Skeletal muscle satellite cell (primary cell): Measurements from ENCODE around the gene DGKB.

Source experiments
- H3K27me3 ChIP-seq: 2 replicates; pipeline ENCODE4 v1.7.0; 2013; ENCODE audit warnings: low read length; ENCODE audit not compliant: control insufficient read depth, insufficient read depth
- H3K36me3 ChIP-seq: 2 replicates; pipeline ENCODE4 v1.7.0; 2013; ENCODE audit warnings: mild to moderate bottlenecking, control low read depth, low read length; ENCODE audit not compliant: insufficient read depth
- H3K4me1 ChIP-seq: 2 replicates; pipeline ENCODE4 v1.7.0; 2013; ENCODE audit warnings: low read length; ENCODE audit not compliant: control insufficient read depth, insufficient read depth
- H3K4me2 ChIP-seq: 2 replicates; pipeline ENCODE4 v1.7.0; 2013; ENCODE audit warnings: mild to moderate bottlenecking, low read length
- H3K4me3 ChIP-seq: 2 replicates; pipeline ENCODE4 v1.7.0; 2013; ENCODE audit warnings: low read length
- H3K9ac ChIP-seq: 2 replicates; pipeline ENCODE4 v1.7.0; 2013; ENCODE audit warnings: mild to moderate bottlenecking, low read depth, low read length, moderate library complexity
- H3K9me3 ChIP-seq: replicated peaks from 2 replicates; pipeline ENCODE4 v1.7.0; 2013; ENCODE audit warnings: mild to moderate bottlenecking, control low read depth, low read length

DGKB gene

DNA sequence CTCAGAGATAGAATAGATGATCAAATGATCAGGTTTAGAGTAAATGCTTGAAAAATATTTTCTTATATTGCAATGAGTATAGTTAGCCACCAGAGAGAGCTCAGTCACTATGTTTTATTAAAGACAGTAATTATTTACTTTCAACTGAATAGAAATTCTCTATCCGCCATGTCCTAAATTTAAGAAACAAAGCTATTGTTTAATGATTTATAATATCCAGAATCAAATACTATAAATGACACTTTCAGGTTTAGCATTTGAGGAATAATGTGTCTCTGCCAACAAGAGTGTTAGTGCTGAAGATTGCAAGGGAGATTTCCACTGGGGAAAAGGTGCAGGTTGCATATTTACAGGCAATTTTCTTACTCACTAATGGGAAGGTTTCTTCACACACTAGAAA is 184.7 kb downstream of the DGKB start:
- no peak overlapping the region for H3K4me3 ChIP-seq

GRCh38 chr7:14717169-14717568 is 185.4 kb downstream of the DGKB start:
- H3K9me3 ChIP-seq: no peaks in the 10 kb centered on the region
- no peak overlapping the region for H3K4me2 ChIP-seq
- H3K27me3 ChIP-seq: no peaks in the 10 kb centered on the region
- H3K9ac ChIP-seq: no peak overlapping the region
- H3K36me3 ChIP-seq: no peaks in the 10 kb centered on the region
- no peak overlapping the region for H3K4me3 ChIP-seq
- H3K4me1 ChIP-seq: no peaks in the 10 kb centered on the region

More for the DNA sequence above, 184.7 kb downstream of the DGKB start:
- Histone ChIP-seq H3K9ac (no peak overlapping the region), H3K27me3 (no peaks in the 10 kb centered on the region), H3K4me2 (no peak overlapping the region), H3K9me3 (no peaks in the 10 kb centered on the region), H3K36me3 (no peaks in the 10 kb centered on the region), H3K4me1 (no peaks in the 10 kb centered on the region)

- Histone ChIP-seq H3K4me3 (no peak overlapping the region), H3K27me3 (no peaks in the 10 kb centered on the region), H3K36me3 (no peaks in the 10 kb centered on the region), H3K4me1 (no peaks in the 10 kb centered on the region), H3K9me3 (no peaks in the 10 kb centered on the region), H3K9ac (no peak overlapping the region), H3K4me2 (no peak overlapping the region)
Observed at GRCh38 chr7:14714161-14714728, 188.3 kb downstream of the DGKB start.

- no peaks in the 10 kb centered on the region for H3K36me3 ChIP-seq
- no peak overlapping the region for H3K4me3 ChIP-seq
- no peaks in the 10 kb centered on the region for H3K4me1 ChIP-seq
- H3K9ac ChIP-seq: no peak overlapping the region
- no peaks in the 10 kb centered on the region for H3K27me3 ChIP-seq
- no peaks in the 10 kb centered on the region for H3K9me3 ChIP-seq
- H3K4me2 ChIP-seq: no peak overlapping the region
Observed at GRCh38 chr7:14698239-14698638, 204.3 kb downstream of the DGKB start.

DNA sequence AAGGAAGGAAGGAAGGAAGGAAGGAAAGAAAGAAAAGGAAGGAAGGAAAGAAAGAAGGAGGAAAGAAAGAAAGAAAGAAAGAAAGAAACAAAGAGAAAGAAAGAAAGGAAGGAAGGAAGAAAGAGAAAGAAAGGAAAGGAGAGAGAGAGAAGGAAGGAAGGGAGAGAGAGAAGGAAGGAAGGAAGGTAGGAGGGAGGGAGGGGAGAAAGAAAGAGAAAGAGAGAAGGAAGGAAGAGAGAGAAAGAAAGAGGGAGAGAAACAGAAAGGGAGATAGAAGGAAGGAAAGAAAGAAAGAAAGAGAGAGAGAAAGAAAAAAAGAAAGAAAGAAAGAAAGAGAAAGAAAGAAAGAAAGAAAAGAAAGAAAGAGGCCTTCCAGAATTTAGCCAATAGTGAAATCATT is 204.9 kb downstream of the DGKB start:
- Histone ChIP-seq H3K4me1 (no peaks in the 10 kb centered on the region), H3K9ac (no peak overlapping the region), H3K4me3 (no peak overlapping the region), H3K36me3 (no peaks in the 10 kb centered on the region), H3K4me2 (no peak overlapping the region), H3K27me3 (no peaks in the 10 kb centered on the region), H3K9me3 (no peaks in the 10 kb centered on the region)

DNA sequence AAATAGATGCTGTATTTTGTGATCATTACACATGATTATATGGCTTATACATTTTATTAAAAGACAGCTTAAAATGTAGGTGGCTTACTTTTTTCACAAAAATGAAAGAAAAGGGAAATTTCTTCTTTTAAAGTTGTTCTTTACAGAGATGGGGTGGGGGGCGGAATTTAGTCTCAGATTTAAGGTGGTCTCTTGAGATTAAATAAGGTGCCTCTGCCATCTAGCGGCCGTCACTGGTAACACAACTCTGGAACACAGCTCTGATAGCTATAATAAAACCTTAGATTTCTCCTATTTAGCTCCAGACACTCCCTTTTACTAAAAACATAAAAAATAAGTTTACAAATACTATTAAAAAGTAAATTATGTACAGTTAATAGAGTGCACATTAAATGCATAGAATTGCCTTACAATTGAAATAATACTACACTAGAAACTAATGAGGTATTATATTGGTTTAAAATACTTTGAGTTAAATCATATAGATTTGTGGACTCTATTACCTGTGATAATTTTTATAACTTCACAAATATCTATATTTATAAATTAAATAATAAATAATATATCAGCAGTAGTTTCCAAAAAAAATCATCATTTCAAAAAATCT is 210.9 kb downstream of the DGKB start:
- no peak overlapping the region for H3K9ac ChIP-seq
- H3K4me1 ChIP-seq: no peaks in the 10 kb centered on the region
- no peak overlapping the region for H3K4me2 ChIP-seq
- no peaks in the 10 kb centered on the region for H3K9me3 ChIP-seq
- no peak overlapping the region for H3K4me3 ChIP-seq
- peaks cover 2% of the 10 kb centered on the region for H3K27me3 ChIP-seq
- no peaks in the 10 kb centered on the region for H3K36me3 ChIP-seq

DNA sequence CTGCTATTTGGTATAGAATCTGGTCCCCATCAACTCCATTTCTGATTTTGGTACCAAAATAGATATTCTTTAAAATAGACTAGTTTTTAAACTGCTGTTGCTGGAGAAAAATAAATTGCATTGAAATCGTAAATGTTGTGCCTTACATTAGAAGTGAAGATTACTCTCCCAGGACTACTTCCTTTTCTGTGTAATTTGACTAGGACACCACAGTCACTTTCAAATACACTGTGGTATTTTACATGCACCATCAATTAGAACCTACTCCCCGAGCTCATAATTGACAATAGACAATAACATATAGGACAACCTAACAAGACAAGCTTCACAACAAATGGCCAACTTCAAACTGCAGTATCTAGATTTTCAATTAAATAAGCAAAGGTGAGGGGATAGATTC is 211.5 kb downstream of the DGKB start:
- Histone ChIP-seq H3K27me3 (peaks cover 2% of the 10 kb centered on the region), H3K9me3 (no peaks in the 10 kb centered on the region), H3K4me1 (no peaks in the 10 kb centered on the region), H3K4me2 (no peak overlapping the region), H3K4me3 (no peak overlapping the region), H3K36me3 (no peaks in the 10 kb centered on the region), H3K9ac (no peak overlapping the region)

DNA sequence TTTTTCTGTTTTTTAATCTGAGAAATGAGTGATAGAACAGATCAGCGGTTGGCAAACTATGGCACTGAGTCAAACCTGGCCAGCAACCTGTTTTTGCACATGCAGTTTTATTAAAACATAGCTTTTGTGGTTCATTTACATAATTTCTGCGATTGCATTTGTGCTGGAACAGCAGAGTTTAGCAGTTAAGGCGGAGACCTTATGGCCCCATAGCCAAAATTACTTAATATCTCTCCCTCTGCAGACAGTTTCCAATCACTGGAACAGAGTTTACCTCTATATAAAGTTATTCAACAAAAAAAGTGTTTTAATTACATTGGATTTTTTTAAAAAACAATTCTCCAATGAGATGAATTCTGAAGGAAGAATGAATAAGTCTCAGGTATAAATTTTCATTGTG is 212.1 kb downstream of the DGKB start:
- Histone ChIP-seq H3K9me3 (no peaks in the 10 kb centered on the region), H3K36me3 (no peaks in the 10 kb centered on the region), H3K27me3 (peaks cover 2% of the 10 kb centered on the region), H3K4me3 (no peak overlapping the region), H3K4me2 (no peak overlapping the region), H3K4me1 (no peaks in the 10 kb centered on the region), H3K9ac (no peak overlapping the region)

GRCh38 chr7:14690075-14690474 is 212.5 kb downstream of the DGKB start:
- no peaks in the 10 kb centered on the region for H3K4me1 ChIP-seq
- H3K4me2 ChIP-seq: no peak overlapping the region
- H3K36me3 ChIP-seq: no peaks in the 10 kb centered on the region
- H3K9me3 ChIP-seq: no peaks in the 10 kb centered on the region
- no peak overlapping the region for H3K4me3 ChIP-seq
- H3K9ac ChIP-seq: no peak overlapping the region
- H3K27me3 ChIP-seq: peaks cover 2% of the 10 kb centered on the region

DNA sequence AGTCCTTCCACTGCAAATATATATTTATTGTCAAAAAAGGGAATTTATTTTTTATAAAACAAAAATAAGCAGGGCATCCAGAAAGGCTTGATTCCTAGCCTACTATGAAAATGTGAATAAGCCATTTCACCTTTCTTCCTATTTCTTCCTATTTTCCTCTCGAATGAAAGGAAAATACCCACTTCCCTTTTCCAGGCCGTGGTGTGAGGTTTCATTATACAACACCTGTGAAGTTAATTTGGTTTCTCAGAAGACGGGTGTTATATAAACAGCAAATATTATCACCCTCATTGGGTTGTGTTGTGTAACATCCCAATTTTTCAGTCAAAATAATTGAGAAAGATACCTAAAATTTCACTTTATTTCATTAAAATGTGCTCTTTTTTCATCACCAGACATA is 214.3 kb downstream of the DGKB start:
- Histone ChIP-seq H3K4me2 (peak overlapping the region; percentile 17), H3K9ac (no peak overlapping the region), H3K9me3 (no peaks in the 10 kb centered on the region), H3K4me3 (no peak overlapping the region), H3K36me3 (no peaks in the 10 kb centered on the region), H3K4me1 (no peaks in the 10 kb centered on the region), H3K27me3 (peaks cover 2% of the 10 kb centered on the region)

- Histone ChIP-seq H3K4me1 (no peaks in the 10 kb centered on the region), H3K4me2 (peak overlapping the region; percentile 17), H3K9ac (no peak overlapping the region), H3K4me3 (no peak overlapping the region), H3K27me3 (peaks cover 2% of the 10 kb centered on the region), H3K9me3 (no peaks in the 10 kb centered on the region), H3K36me3 (no peaks in the 10 kb centered on the region)
Observed at GRCh38 chr7:14687777-14688176, 214.8 kb downstream of the DGKB start.

- Histone ChIP-seq H3K4me3 (no peak overlapping the region), H3K4me1 (no peaks in the 10 kb centered on the region), H3K9me3 (no peaks in the 10 kb centered on the region), H3K9ac (no peak overlapping the region), H3K4me2 (no peak overlapping the region), H3K27me3 (peaks cover 2% of the 10 kb centered on the region), H3K36me3 (no peaks in the 10 kb centered on the region)
Observed at GRCh38 chr7:14687241-14687640, 215.3 kb downstream of the DGKB start.
